Naive thymus-derived CD4-positive, alpha-beta T cell (primary cell): ENCODE measurements around the gene GP9. TPM values are rescaled to one million over a fixed set of nuclear protein-coding genes. Genes with fewer than 3 reads are reported as not detected.
A peak's percentile ranks its signal among the peaks of the same experiment; 100 is the strongest.

Experiments used
- ATAC-seq: fragments of 150-1000 bp; cut with Tn5 transposase; 2 replicates; pipeline ENCODE4 v1.10.0; 2021; ENCODE audit warnings: mild to moderate bottlenecking, moderate library complexity
- CTCF ChIA-PET: fragments of 350-600 bp; sonication (Branson Sonifier 250); formaldehyde crosslinking; loops from one replicate; lab custom pipeline; 2021; ENCODE audit warnings: antibody characterized with exemption; lab: Charles Lee
- POLR2A ChIA-PET: fragments of 350-600 bp; sonication (Branson Sonifier 250); formaldehyde crosslinking; loops from one replicate; lab custom pipeline; 2021; ENCODE audit warnings: antibody characterized with exemption, inconsistent platforms; lab: Charles Lee
- DNase-seq, 9 donors: peaks; one replicate each; pipeline versions ENCODE4 v3.0.0 to v3.0.0-alpha.2; 2020 to 2022; ENCODE audit warnings: mixed read lengths in 1 of 9
- H3K27ac ChIP-seq: one replicate; pipeline ENCODE4 v1.7.0; 2013; ENCODE audit warnings: mild to moderate bottlenecking, low read depth, low read length, moderate library complexity
- H3K27me3 ChIP-seq, 2 donors: one replicate each; pipeline ENCODE4 v1.7.0; 2013; ENCODE audit warnings: low read length in 2 of 2, mild to moderate bottlenecking in 2 of 2, moderate library complexity in 2 of 2; ENCODE audit not compliant: control insufficient read depth in 2 of 2, insufficient read depth in 2 of 2
- H3K36me3 ChIP-seq, 3 experiments: 1 replicate in 2 of 3; 2 replicates in 1 of 3; pipeline ENCODE4 v1.7.0; 2013; ENCODE audit warnings: low read length in 3 of 3, mild to moderate bottlenecking in 3 of 3, moderate library complexity in 1 of 3; ENCODE audit not compliant: insufficient read depth in 3 of 3, control insufficient read depth in 2 of 3
- H3K4me1 ChIP-seq, 2 donors: one replicate each; pipeline ENCODE4 v1.7.0; 2013; ENCODE audit warnings: low read length in 2 of 2, mild to moderate bottlenecking in 2 of 2, moderate library complexity in 1 of 2; ENCODE audit not compliant: control insufficient read depth in 2 of 2, insufficient read depth in 2 of 2
- H3K4me3 ChIP-seq: 2 replicates; pipeline ENCODE4 v1.7.0; 2013; ENCODE audit warnings: mild to moderate bottlenecking, low read length
- H3K9me3 ChIP-seq, 3 experiments: 1 replicate in 2 of 3; 2 replicates in 1 of 3; pipeline ENCODE4 v1.7.0; 2013; ENCODE audit warnings: low read length in 3 of 3; ENCODE audit not compliant: control insufficient read depth in 2 of 3
- H3K27ac Mint-ChIP-seq, 9 donors: one replicate each; pipeline ENCODE4 v1.8.0; 2020 to 2022; ENCODE audit warnings: mixed read lengths in 9 of 9, mild to moderate bottlenecking in 8 of 9, moderate library complexity in 5 of 9, inconsistent platforms in 2 of 9
- H3K27me3 Mint-ChIP-seq, 5 donors: one replicate each; pipeline ENCODE4 v1.8.0; 2021 to 2022; ENCODE audit warnings: mixed read lengths in 5 of 5, mild to moderate bottlenecking in 1 of 5
- H3K36me3 Mint-ChIP-seq, 5 donors: one replicate each; pipeline ENCODE4 v1.8.0; 2020 to 2022; ENCODE audit warnings: mixed read lengths in 5 of 5, mild to moderate bottlenecking in 3 of 5, inconsistent platforms in 1 of 5
- H3K4me1 Mint-ChIP-seq, 7 donors: one replicate each; pipeline ENCODE4 v1.8.0; 2020 to 2022; ENCODE audit warnings: mixed read lengths in 7 of 7, mild to moderate bottlenecking in 3 of 7, inconsistent platforms in 1 of 7
- H3K4me3 Mint-ChIP-seq, 10 donors: one replicate each; pipeline ENCODE4 v1.8.0; 2020 to 2022; ENCODE audit warnings: mild to moderate bottlenecking in 10 of 10, mixed read lengths in 10 of 10, moderate library complexity in 6 of 10, inconsistent platforms in 2 of 10
- H3K9me3 Mint-ChIP-seq, 11 donors: one replicate each; pipeline ENCODE4 v1.8.0; 2020 to 2022; ENCODE audit warnings: mixed read lengths in 11 of 11, mild to moderate bottlenecking in 4 of 11, inconsistent platforms in 1 of 11, moderate library complexity in 1 of 11
- intact Hi-C, 2 donors: fragments of 100-400 bp; cut with micrococcal nuclease; formaldehyde crosslinking; loops; one replicate each; pipeline ENCODE4 v1.15.1; 2023
- polyA plus RNA-seq, 2 donors: library from polyadenylated mRNA; unstranded; fragments of 300-500 nt; fragmentation: Illumina TruSeq; gene quantifications; one replicate each; pipeline ENCODE4 v1.2.3, GENCODE V29; 2021
- total RNA-seq, 6 experiments: library from RNA in 5 of 6; stranded (reverse) in 5 of 6; gene quantifications; 1 replicate in 5 of 6; 2 replicates in 1 of 6; pipeline ENCODE4 v1.2.3 and lab custom pipeline; 2021 to 2026

Gene GP9
- total and polyA plus RNA-seq, 7 experiments from 2014 or later, result 2.5 TPM; not detected in 6

- Mint-ChIP-seq H3K27ac (peak overlapping the region in 7 of 9 donors; percentile 28 to 92 (median 62)), H3K36me3 (peaks cover 0 to 5% (median under 1%) of the 10 kb centered on the region in 5 donors), H3K9me3 (no peaks in the 10 kb centered on the region), H3K4me3 (peak overlapping the region in 6 of 10 donors; percentile 18 to 45 (median 34)), H3K27me3 (peaks cover 0 to 3% (median 0%) of the 10 kb centered on the region in 5 donors), H3K4me1 (peaks cover 13 to 35% (median 29%) of the 10 kb centered on the region in 7 donors)
- no peak for ATAC-seq
- H3K27me3 ChIP-seq, result no peaks in the 10 kb centered on the region
- no peak overlapping the region for H3K27ac ChIP-seq
- H3K36me3 ChIP-seq, result no peaks in the 10 kb centered on the region
- ChIA-PET POLR2A (interaction anchor here (1.0 to 4.4 kb wide), 4 partner anchors 10 to 28 kb away, joined by 3 to 95 read pairs (median 35); partner anchors contain the start of gene CFAP92), CTCF (interaction anchor here (0.6 to 4.6 kb wide), 6 partner anchors 9 to 220 kb away, joined by 3 to 74 read pairs (median 9); no protein-coding TSS in a partner anchor)
- H3K4me3 ChIP-seq, result no peak overlapping the region
- H3K4me1 ChIP-seq, result peaks cover 8 to 11% of the 10 kb centered on the region in 2 donors
- DNase-seq, result no peak
- intact Hi-C loops, result loop anchor here in 1 of 2 donors (5.0 kb wide), 1 partner anchor 408 kb away; no protein-coding TSS in a partner anchor
- no peaks in the 10 kb centered on the region for H3K9me3 ChIP-seq
Observed at GRCh38 chr3:129025108-129025507, 35.5 kb upstream of the GP9 start.

- ATAC-seq (no peak), DNase-seq (no peak)
- H3K4me1 ChIP-seq, result peaks cover 8 to 11% of the 10 kb centered on the region in 2 donors
- peaks cover 13 to 35% (median 29%) of the 10 kb centered on the region in 7 donors for H3K4me1 Mint-ChIP-seq
- no peaks in the 10 kb centered on the region for H3K36me3 ChIP-seq
- no peaks in the 10 kb centered on the region for H3K9me3 ChIP-seq
- POLR2A ChIA-PET, result interaction anchor here (0.7 to 4.4 kb wide), 14 partner anchors 10 to 290 kb away, joined by 3 to 95 read pairs (median 6); partner anchors contain the start of genes CFAP92, CNBP and COPG1
- peak overlapping the region in 9 of 10 donors; percentile 69 to 88 (median 87) for H3K4me3 Mint-ChIP-seq
- peak overlapping the region; percentile 74 for H3K27ac ChIP-seq
- no peaks in the 10 kb centered on the region for H3K9me3 Mint-ChIP-seq
- H3K36me3 Mint-ChIP-seq, result peaks cover 0 to 5% (median 1%) of the 10 kb centered on the region in 5 donors
- CTCF ChIA-PET, result interaction anchor here (0.7 to 4.6 kb wide), 13 partner anchors 9 to 220 kb away, joined by 3 to 74 read pairs (median 5); partner anchors contain the start of gene CFAP92
- no peak overlapping the region for H3K4me3 ChIP-seq
- peak overlapping the region; percentile 82 to 97 (median 93) for H3K27ac Mint-ChIP-seq
- intact Hi-C loops, result loop anchor here in 1 of 2 donors (2.0 to 5.0 kb wide), 3 partner anchors 27 to 409 kb away; no protein-coding TSS in a partner anchor
- H3K27me3 Mint-ChIP-seq, result peaks cover 0 to 3% (median 0%) of the 10 kb centered on the region in 5 donors
- no peaks in the 10 kb centered on the region for H3K27me3 ChIP-seq
Observed at GRCh38 chr3:129025691-129026435, 34.7 kb upstream of the GP9 start.

GRCh38 chr3:129026728-129027543 is 33.6 kb upstream of the GP9 start:
- POLR2A ChIA-PET, result interaction anchor here (0.6 to 4.4 kb wide), 24 partner anchors 12 to 343 kb away, joined by 3 to 95 read pairs (median 6); partner anchors contain the start of genes CFAP92, CNBP, COPG1 and HMCES
- peak overlapping the region; percentile 67 for H3K4me3 ChIP-seq
- Mint-ChIP-seq H3K27ac (peak overlapping the region; percentile 82 to 97 (median 93)), H3K36me3 (peaks cover 0 to 5% (median 0%) of the 10 kb centered on the region in 5 donors), H3K4me1 (peaks cover 13 to 31% (median 25%) of the 10 kb centered on the region in 7 donors), H3K4me3 (peak overlapping the region; percentile 69 to 88 (median 86)), H3K27me3 (peaks cover 0 to 3% (median 0%) of the 10 kb centered on the region in 5 donors), H3K9me3 (no peaks in the 10 kb centered on the region)
- CTCF ChIA-PET, result interaction anchor here (0.6 to 4.6 kb wide), 16 partner anchors 10 to 219 kb away, joined by 3 to 74 read pairs (median 4); partner anchors contain the start of gene CFAP92
- DNase-seq (peak; percentile 84 to 94 (median 93)), ATAC-seq (peak; percentile 99)
- H3K27me3 ChIP-seq, result no peaks in the 10 kb centered on the region
- H3K36me3 ChIP-seq, result no peaks in the 10 kb centered on the region
- no peaks in the 10 kb centered on the region for H3K9me3 ChIP-seq
- H3K4me1 ChIP-seq, result peaks cover 8 to 11% of the 10 kb centered on the region in 2 donors
- intact Hi-C loops, result loop anchor here (1.0 to 5.0 kb wide), 13 partner anchors 11 to 410 kb away; partner anchors contain the start of genes CFAP92 (in 2 of the 2), CNBP (in 2 of the 2), COPG1 (in 2 of the 2) and ISY1 (in 2 of the 2)
- H3K27ac ChIP-seq, result peak overlapping the region; percentile 74

- Mint-ChIP-seq H3K9me3 (no peaks in the 10 kb centered on the region), H3K4me3 (peak overlapping the region in 7 of 10 donors; percentile 18 to 88 (median 83)), H3K27me3 (peaks cover 0 to 3% (median 0%) of the 10 kb centered on the region in 5 donors), H3K27ac (peak overlapping the region in 1 of 9 donors; percentile 48), H3K36me3 (peaks cover 0 to 5% (median 0%) of the 10 kb centered on the region in 5 donors), H3K4me1 (peaks cover 13 to 28% (median 25%) of the 10 kb centered on the region in 7 donors)
- intact Hi-C loops, result loop anchor here (1.0 to 5.0 kb wide), 13 partner anchors 11 to 410 kb away; partner anchors contain the start of genes CFAP92 (in 2 of the 2), CNBP (in 2 of the 2), COPG1 (in 2 of the 2) and ISY1 (in 2 of the 2)
- Histone ChIP-seq H3K27me3 (no peaks in the 10 kb centered on the region), H3K27ac (peak overlapping the region; percentile 72), H3K36me3 (no peaks in the 10 kb centered on the region), H3K4me1 (peaks cover 8 to 11% of the 10 kb centered on the region in 2 donors), H3K9me3 (no peaks in the 10 kb centered on the region), H3K4me3 (peak overlapping the region; percentile 67)
- no peak for ATAC-seq
- POLR2A ChIA-PET, result interaction anchor here (0.6 to 4.4 kb wide), 18 partner anchors 13 to 289 kb away, joined by 3 to 95 read pairs (median 6); partner anchors contain the start of genes CFAP92, COPG1, HMCES and RAB43
- no peak for DNase-seq
- CTCF ChIA-PET, result interaction anchor here (0.6 to 4.6 kb wide), 17 partner anchors 11 to 219 kb away, joined by 3 to 74 read pairs (median 5); partner anchors contain the start of gene CFAP92
Observed at GRCh38 chr3:129027544-129027880, 33.1 kb upstream of the GP9 start.

GRCh38 chr3:129028866-129029265 is 31.7 kb upstream of the GP9 start:
- Histone ChIP-seq H3K4me1 (peaks cover 8 to 11% of the 10 kb centered on the region in 2 donors), H3K36me3 (no peaks in the 10 kb centered on the region), H3K4me3 (no peak overlapping the region), H3K27ac (no peak overlapping the region), H3K9me3 (no peaks in the 10 kb centered on the region), H3K27me3 (no peaks in the 10 kb centered on the region)
- Mint-ChIP-seq H3K27me3 (peaks cover 0 to 3% (median 0%) of the 10 kb centered on the region in 5 donors), H3K36me3 (peaks cover 0 to 5% (median 0%) of the 10 kb centered on the region in 5 donors), H3K9me3 (no peaks in the 10 kb centered on the region), H3K4me1 (peaks cover 11 to 28% (median 25%) of the 10 kb centered on the region in 7 donors), H3K27ac (no peak overlapping the region), H3K4me3 (peak overlapping the region in 2 of 10 donors; percentile 42 to 45)
- POLR2A ChIA-PET, result interaction anchor here (0.9 to 4.4 kb wide), 5 partner anchors 14 to 89 kb away, joined by 3 to 95 read pairs (median 4); partner anchors contain the start of gene CFAP92
- ATAC-seq (no peak), DNase-seq (no peak)
- CTCF ChIA-PET, result interaction anchor here (1.3 to 4.6 kb wide), 3 partner anchors 12 to 24 kb away, joined by 3 to 74 read pairs (median 14); no protein-coding TSS in a partner anchor
- intact Hi-C loops, result loop anchor here in 1 of 2 donors (5.0 kb wide), 1 partner anchor 412 kb away; no protein-coding TSS in a partner anchor
